Neutrophil (primary cell): ENCODE data around the gene GPN2.
"Not testable (repeated sequence)": the region's sequence is repeated elsewhere in the genome, so short reads cannot be mapped to it uniquely, and the experiment has no call there.

Experiments used
- H3K27ac ChIP-seq: fragments of 200-600 bp; sonication (generic); 2 replicates; pipeline ENCODE4 v1.5.1; 2016; ENCODE audit warnings: mild to moderate bottlenecking, moderate library complexity
- H3K27me3 ChIP-seq: fragments of 200-600 bp; sonication (generic); 2 replicates; pipeline ENCODE4 v1.6.0; 2016; ENCODE audit warnings: mild to moderate bottlenecking
- H3K36me3 ChIP-seq: fragments of 200-600 bp; sonication (generic); 2 replicates; pipeline ENCODE4 v1.5.1; 2017
- H3K4me1 ChIP-seq, 2 experiments: fragments of 200-600 bp in 1 of 2; sonication (generic) in 1 of 2; 1 replicate in 1 of 2; 2 replicates in 1 of 2; pipeline versions ENCODE4 v1.5.1 to v1.6.1; 2013 to 2016; ENCODE audit warnings: low read depth in 1 of 2, low read length in 1 of 2, mild to moderate bottlenecking in 1 of 2, moderate library complexity in 1 of 2; ENCODE audit not compliant: control insufficient read depth in 1 of 2, insufficient read depth in 1 of 2
- H3K4me3 ChIP-seq, 2 experiments: fragments of 200-600 bp in 1 of 2; sonication (generic) in 1 of 2; 1 replicate in 1 of 2; 2 replicates in 1 of 2; pipeline ENCODE4 v1.5.1; 2013 to 2016; ENCODE audit warnings: low read depth in 1 of 2, low read length in 1 of 2, mild to moderate bottlenecking in 1 of 2, moderate library complexity in 1 of 2
- H3K9me3 ChIP-seq: fragments of 200-600 bp; sonication (generic); 2 replicates; pipeline ENCODE4 v1.5.1; 2016
- TF ChIP-seq, protein P1 (sequence below): fragments of 200-600 bp; sonication (generic); IDR thresholded peaks from 2 replicates; pipeline ENCODE4 v1.5.1; 2016; ENCODE audit warnings: antibody characterized with exemption

Gene GPN2

DNA sequence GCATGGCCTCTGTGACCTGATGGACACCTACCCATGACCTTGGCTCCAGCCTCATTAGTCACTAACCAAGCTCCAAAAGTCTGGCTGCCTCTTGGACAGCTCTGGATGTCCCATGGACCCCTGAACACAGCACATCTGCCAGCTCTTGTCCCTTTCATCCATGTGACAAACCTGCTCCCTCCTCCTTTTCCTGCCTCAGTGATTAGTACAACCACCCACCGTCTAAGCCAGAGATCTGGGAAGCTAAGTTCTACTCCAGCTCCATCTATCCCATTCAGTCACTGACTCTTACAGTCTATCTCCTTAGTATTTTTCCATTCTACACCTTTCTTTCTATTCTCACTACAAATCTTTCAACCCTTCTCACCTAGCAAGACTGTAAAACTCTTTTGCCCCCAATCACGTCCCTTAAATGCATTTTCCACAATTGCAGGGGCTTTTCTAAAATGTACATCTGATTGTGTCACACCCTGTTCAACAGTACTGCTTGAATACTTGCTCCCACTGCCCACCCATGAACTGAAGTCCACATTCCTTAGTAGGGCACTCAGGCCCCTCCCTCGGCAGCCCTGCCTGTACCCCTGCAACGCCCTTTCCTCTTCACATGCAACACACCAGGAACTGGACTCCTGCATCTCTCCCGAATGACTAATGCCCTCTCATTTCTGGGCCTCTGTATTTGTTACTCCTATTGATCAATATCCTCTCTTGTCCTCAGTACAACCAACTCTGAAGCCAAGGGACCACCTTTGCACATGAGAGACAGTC is 7.2 kb downstream of the GPN2 start:
- no peak overlapping the region for H3K4me3 ChIP-seq
- no peaks in the 10 kb centered on the region for H3K27me3 ChIP-seq
- H3K36me3 ChIP-seq, result peaks cover 93% of the 10 kb centered on the region

DNA sequence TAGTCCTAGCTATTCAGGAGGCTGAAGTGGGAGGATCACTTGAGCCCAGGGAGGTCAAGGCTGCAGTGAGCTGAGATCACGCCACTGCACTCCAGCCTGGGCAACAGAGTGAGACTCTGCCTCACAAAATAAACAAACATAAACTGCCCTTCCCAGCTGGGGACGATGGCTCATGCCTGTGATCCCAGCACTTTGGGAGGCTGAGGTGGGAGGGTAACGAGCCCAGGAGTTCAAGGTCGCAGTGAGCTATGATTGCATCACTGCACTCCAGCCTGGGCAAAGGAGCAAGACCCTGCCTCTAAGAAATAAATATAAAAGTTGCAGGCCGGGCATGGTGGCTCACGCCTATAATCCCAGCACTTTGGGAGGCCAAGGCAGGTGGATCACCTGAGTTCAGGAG is 8.5 kb downstream of the GPN2 start:
- not testable (repeated sequence) for H3K27me3 ChIP-seq, H3K27ac ChIP-seq, H3K4me3 ChIP-seq, H3K9me3 ChIP-seq, H3K4me1 ChIP-seq
- H3K36me3 ChIP-seq, result peaks cover 86% of the 10 kb centered on the region

More for the DNA sequence above, 7.2 kb downstream of the GPN2 start:
- TF ChIP-seq, protein P1, sequence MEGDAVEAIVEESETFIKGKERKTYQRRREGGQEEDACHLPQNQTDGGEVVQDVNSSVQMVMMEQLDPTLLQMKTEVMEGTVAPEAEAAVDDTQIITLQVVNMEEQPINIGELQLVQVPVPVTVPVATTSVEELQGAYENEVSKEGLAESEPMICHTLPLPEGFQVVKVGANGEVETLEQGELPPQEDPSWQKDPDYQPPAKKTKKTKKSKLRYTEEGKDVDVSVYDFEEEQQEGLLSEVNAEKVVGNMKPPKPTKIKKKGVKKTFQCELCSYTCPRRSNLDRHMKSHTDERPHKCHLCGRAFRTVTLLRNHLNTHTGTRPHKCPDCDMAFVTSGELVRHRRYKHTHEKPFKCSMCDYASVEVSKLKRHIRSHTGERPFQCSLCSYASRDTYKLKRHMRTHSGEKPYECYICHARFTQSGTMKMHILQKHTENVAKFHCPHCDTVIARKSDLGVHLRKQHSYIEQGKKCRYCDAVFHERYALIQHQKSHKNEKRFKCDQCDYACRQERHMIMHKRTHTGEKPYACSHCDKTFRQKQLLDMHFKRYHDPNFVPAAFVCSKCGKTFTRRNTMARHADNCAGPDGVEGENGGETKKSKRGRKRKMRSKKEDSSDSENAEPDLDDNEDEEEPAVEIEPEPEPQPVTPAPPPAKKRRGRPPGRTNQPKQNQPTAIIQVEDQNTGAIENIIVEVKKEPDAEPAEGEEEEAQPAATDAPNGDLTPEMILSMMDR, result no peak
- Histone ChIP-seq H3K9me3 (no peaks in the 10 kb centered on the region), H3K4me1 (no peaks in the 10 kb centered on the region), H3K27ac (no peak overlapping the region)

DNA sequence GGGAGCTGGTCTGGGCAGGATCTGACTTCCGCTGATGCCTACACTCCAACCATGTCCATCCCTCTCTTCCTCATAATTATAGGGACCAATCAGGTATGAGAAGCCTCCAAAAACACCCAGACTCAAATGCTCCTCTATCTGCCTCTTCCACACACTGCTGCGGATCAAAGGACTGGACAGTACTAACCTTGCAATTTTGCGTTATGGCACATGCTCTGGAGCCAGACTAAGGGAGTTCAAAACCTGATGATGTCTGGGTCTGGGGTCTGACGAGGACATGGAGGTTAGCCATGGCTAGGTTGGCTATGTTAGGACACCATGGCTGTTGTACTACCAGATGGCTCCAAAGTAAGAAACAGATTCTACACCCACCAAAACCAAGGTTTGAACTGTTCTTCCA is 10.3 kb downstream of the GPN2 start:
- no peak overlapping the region for H3K4me3 ChIP-seq
- no peaks in the 10 kb centered on the region for H3K27me3 ChIP-seq

DNA sequence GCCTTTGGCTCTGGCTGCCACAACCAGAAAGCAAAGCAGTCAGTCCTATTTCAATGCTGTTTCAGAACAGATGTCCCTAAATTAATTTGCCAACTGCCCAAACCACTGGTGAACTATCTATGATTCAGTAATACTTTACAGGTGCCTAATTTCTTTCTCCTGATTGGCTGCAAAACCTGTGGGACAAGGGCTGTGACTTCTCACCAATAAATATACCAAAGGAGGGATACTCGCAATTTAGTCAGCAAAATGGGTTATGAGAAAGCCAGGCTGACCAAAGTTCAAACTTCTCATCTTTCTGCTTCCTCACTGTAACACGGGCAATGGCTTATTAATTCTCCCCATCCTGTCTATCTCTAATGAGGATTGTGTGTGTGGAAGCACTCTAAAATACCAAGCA is 12.8 kb downstream of the GPN2 start:
- Histone ChIP-seq H3K9me3 (no peaks in the 10 kb centered on the region), H3K27me3 (no peaks in the 10 kb centered on the region), H3K36me3 (peaks cover 45% of the 10 kb centered on the region), H3K27ac (no peak overlapping the region), H3K4me3 (no peak overlapping the region), H3K4me1 (no peaks in the 10 kb centered on the region)
- TF ChIP-seq, protein P1, result no peak

More for the DNA sequence above, 10.3 kb downstream of the GPN2 start:
- H3K36me3 ChIP-seq, result peaks cover 70% of the 10 kb centered on the region
- TF ChIP-seq, protein P1, result no peak
- H3K4me1 ChIP-seq, result no peaks in the 10 kb centered on the region
- no peak overlapping the region for H3K27ac ChIP-seq
- no peaks in the 10 kb centered on the region for H3K9me3 ChIP-seq

DNA sequence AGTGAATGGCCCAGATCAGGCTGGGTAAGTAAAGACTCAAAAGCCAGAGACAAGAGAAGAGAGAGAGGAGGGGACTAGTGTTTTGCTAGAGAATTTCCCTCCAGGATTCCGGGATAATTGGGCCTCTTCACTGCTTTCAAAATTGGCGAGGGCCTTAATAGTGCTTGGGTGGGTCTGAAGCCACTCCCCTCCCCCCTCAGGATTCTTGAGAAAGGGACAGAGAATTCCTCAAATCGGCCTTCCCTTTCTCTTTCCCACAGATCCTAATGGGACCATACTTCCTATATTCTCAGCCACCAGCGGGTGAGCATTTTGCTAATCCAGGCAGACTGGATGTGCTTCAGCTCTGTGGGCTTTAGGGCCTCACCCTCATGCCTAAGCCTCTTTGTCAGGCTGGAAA is 15.2 kb downstream of the GPN2 start:
- TF ChIP-seq, protein P1, result no peak
- Histone ChIP-seq H3K36me3 (peaks cover 21% of the 10 kb centered on the region), H3K27ac (no peak overlapping the region), H3K4me3 (no peak overlapping the region), H3K4me1 (no peaks in the 10 kb centered on the region), H3K9me3 (no peaks in the 10 kb centered on the region), H3K27me3 (no peaks in the 10 kb centered on the region)

DNA sequence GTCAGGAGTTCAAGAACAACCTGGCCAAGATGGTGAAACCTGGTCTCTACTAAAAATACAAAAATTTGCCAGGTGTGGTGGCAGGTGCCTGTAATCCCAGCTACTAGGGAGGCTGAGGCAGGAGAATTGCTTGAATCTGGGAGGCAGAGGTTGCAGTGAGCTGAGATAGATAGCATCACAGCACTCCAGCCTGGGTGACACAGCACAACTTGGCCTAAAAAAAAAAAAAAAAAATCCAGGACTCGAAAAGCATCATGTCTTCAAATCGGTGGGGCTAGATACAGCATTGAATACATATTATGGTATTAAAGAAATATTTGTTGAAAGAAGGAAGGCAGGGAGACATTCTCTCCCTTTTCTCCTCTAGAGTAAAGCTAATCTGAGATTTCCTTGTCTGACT is 17.0 kb downstream of the GPN2 start:
- H3K9me3 ChIP-seq, H3K4me3 ChIP-seq, H3K4me1 ChIP-seq, H3K27me3 ChIP-seq, H3K36me3 ChIP-seq, H3K27ac ChIP-seq: not testable (repeated sequence)
